ENCODE measurements around the gene OR1J2.
"Not testable (repeated sequence)": the region's sequence is repeated elsewhere in the genome, so short reads cannot be mapped to it uniquely, and the experiment has no call there.

OR1J2 gene

DNA sequence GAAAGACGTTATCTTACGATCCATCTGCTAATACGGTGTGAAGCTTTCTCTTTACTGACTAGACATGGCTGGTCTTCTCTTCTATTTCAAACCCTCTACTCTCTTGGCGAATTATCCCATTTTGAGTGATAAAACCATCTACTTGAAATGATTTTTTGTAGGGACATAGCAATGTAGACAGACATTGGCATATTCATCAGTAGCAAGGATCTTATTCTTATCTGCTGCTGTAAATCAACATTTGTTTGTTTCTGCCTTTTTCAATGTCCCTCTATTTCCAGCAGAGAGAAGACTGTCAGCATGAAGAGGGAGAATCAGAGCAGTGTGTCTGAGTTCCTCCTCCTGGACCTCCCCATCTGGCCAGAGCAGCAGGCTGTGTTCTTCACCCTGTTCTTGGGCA is 8.2 kb downstream of the OR1J2 start, which contains the start of gene OR1J4:
TSS of gene OR1J4 (plus strand) at position 301 of the 400 bp plus-strand sequence. CDS start at position 301, 0 bp downstream.
- in situ Hi-C loops (cut with MboI; ENCODE audit: low pct_unique_long_range_greater_than_20kb, low sequenced_read_pairs, unreplicated experiment) = no loop called here
- TF ChIP-seq, protein P1, sequence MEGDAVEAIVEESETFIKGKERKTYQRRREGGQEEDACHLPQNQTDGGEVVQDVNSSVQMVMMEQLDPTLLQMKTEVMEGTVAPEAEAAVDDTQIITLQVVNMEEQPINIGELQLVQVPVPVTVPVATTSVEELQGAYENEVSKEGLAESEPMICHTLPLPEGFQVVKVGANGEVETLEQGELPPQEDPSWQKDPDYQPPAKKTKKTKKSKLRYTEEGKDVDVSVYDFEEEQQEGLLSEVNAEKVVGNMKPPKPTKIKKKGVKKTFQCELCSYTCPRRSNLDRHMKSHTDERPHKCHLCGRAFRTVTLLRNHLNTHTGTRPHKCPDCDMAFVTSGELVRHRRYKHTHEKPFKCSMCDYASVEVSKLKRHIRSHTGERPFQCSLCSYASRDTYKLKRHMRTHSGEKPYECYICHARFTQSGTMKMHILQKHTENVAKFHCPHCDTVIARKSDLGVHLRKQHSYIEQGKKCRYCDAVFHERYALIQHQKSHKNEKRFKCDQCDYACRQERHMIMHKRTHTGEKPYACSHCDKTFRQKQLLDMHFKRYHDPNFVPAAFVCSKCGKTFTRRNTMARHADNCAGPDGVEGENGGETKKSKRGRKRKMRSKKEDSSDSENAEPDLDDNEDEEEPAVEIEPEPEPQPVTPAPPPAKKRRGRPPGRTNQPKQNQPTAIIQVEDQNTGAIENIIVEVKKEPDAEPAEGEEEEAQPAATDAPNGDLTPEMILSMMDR (IDR thresholded peaks at IDR 0.05; ENCODE audit: extremely low read depth, insufficient read depth, missing control alignments) = no peak
- no peak for DNase-seq (ENCODE audit: low spot score)

- TF ChIP-seq, protein P1 (IDR thresholded peaks at IDR 0.05; ENCODE audit: extremely low read depth, insufficient read depth, missing control alignments) = no peak
- in situ Hi-C loops (cut with MboI; ENCODE audit: low pct_unique_long_range_greater_than_20kb, low sequenced_read_pairs, unreplicated experiment) = no loop called here
- DNase-seq (ENCODE audit: low spot score) = no peak
Observed at GRCh38 chr9:122519376-122519775, 8.8 kb downstream of the OR1J2 start.

DNA sequence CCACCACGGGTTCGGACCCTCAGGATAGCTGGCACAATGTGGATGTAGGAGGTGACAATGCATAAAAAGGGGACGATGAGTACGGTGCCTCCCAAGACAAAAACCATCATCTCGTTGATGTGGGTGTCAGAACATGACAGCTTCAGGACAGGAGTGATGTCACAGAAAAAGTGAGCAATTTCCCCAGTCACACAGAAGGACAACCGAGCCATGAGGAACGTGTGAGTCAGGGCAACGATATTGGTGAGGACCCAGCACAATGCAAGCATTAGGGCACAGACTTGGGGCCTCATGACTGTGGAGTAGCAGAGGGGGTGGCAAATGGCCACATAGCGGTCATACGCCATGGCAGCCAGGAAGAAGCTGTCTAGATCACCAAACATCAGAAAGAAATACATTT is 16.0 kb downstream of the OR1J2 start:
- no peak for DNase-seq (ENCODE audit: low spot score)
- TF ChIP-seq, protein P1 (IDR thresholded peaks at IDR 0.05; ENCODE audit: extremely low read depth, insufficient read depth, missing control alignments) = no peak
- in situ Hi-C loops (cut with MboI; ENCODE audit: low pct_unique_long_range_greater_than_20kb, low sequenced_read_pairs, unreplicated experiment) = no loop called here

DNA sequence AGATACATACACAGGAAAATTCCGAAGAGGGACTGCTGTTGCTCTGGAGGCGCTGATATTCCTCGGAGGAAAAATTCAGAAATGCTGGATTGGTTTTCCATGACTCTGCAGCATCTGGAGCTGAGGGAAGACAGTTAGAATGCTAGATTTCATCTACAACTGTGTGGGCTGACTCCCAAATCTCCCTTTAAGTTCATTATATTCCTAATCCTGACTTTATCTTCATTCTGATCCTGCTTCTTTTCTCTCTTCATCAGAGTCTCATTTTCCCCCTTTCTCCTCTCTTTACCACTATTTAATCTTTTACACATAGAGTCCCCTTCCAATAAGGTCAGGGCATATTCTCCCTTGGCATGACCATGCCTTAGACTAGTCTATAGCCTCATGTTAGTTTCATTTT is 16.6 kb downstream of the OR1J2 start, which contains the start of gene OR1N1:
TSS of gene OR1N1 (minus strand) at position 101 of the 400 bp plus-strand sequence. CDS start at position 101, 0 bp downstream.
- TF ChIP-seq, protein P1 (IDR thresholded peaks at IDR 0.05; ENCODE audit: extremely low read depth, insufficient read depth, missing control alignments) = no peak

GRCh38 chr9:122531157-122531556 is 20.6 kb downstream of the OR1J2 start:
- in situ Hi-C loops (cut with MboI; ENCODE audit: low pct_unique_long_range_greater_than_20kb, low sequenced_read_pairs, unreplicated experiment); DNase-seq (ENCODE audit: low spot score): not testable (repeated sequence)

More for the DNA sequence above, 16.6 kb downstream of the OR1J2 start, which contains the start of gene OR1N1:
- DNase-seq (ENCODE audit: low spot score) = no peak
- in situ Hi-C loops (cut with MboI; ENCODE audit: low pct_unique_long_range_greater_than_20kb, low sequenced_read_pairs, unreplicated experiment) = no loop called here

GRCh38 chr9:122536134-122536533 is 25.5 kb downstream of the OR1J2 start:
- TF ChIP-seq, protein P1 (IDR thresholded peaks at IDR 0.05; ENCODE audit: extremely low read depth, insufficient read depth, missing control alignments) = no peak
- in situ Hi-C loops (cut with MboI; ENCODE audit: low pct_unique_long_range_greater_than_20kb, low sequenced_read_pairs, unreplicated experiment) = no loop called here
- DNase-seq (ENCODE audit: low spot score) = no peak

GRCh38 chr9:122537066-122537465 is 26.5 kb downstream of the OR1J2 start:
- DNase-seq (ENCODE audit: low spot score); in situ Hi-C loops (cut with MboI; ENCODE audit: low pct_unique_long_range_greater_than_20kb, low sequenced_read_pairs, unreplicated experiment): not testable (repeated sequence)

- in situ Hi-C loops (cut with MboI; ENCODE audit: low pct_unique_long_range_greater_than_20kb, low sequenced_read_pairs, unreplicated experiment) = no loop called here
- no peak for DNase-seq (ENCODE audit: low spot score)
Observed at GRCh38 chr9:122538757-122539156, 28.2 kb downstream of the OR1J2 start.

More at GRCh38 chr9:122538757-122539156, 28.2 kb downstream of the OR1J2 start:
- TF ChIP-seq, protein P1 (IDR thresholded peaks at IDR 0.05; ENCODE audit: extremely low read depth, insufficient read depth, missing control alignments) = no peak

All from GM13977 (cell line).